OCI-M2 (cell line): ENCODE data around the gene ZNF700.
A peak's percentile ranks its signal among the peaks of the same experiment; 100 is the strongest.
"Not testable (repeated sequence)": the region's sequence is repeated elsewhere in the genome, so short reads cannot be mapped to it uniquely, and the experiment has no call there.

Experiments used
- DNase-seq: peaks from one replicate; lab custom pipeline; 2025; ENCODE audit not compliant: unreplicated experiment; lab: John Stamatoyannopoulos, UW

The ZNF700 gene

GRCh38 chr19:11938383-11938782, 13.5 kb downstream of the ZNF700 start:
- DNase-seq = not testable (repeated sequence)

- DNase-seq = not testable (repeated sequence)
Observed at GRCh38 chr19:11941361-11941887, 16.5 kb downstream of the ZNF700 start.

- DNase-seq = no peak
Observed at GRCh38 chr19:11942008-11942842, 17.3 kb downstream of the ZNF700 start.

GRCh38 chr19:11942843-11943108, 17.9 kb downstream of the ZNF700 start:
- no peak for DNase-seq

GRCh38 chr19:11944656-11945055, 19.7 kb downstream of the ZNF700 start:
- no peak for DNase-seq

- DNase-seq = no peak
Observed at GRCh38 chr19:11948646-11949045, 23.7 kb downstream of the ZNF700 start.

GRCh38 chr19:11949201-11949600, 24.3 kb downstream of the ZNF700 start:
- DNase-seq = no peak

GRCh38 chr19:11949614-11950080, 24.7 kb downstream of the ZNF700 start:
- not testable (repeated sequence) for DNase-seq

- DNase-seq = no peak
Observed at GRCh38 chr19:11950312-11950711, 25.4 kb downstream of the ZNF700 start.

GRCh38 chr19:11963566-11964355, 38.9 kb downstream of the ZNF700 start:
- peak; percentile 70 for DNase-seq

GRCh38 chr19:11964496-11964857, 39.6 kb downstream of the ZNF700 start:
- no peak for DNase-seq

- DNase-seq = peak; percentile 90
Observed at GRCh38 chr19:11964858-11965645, 40.1 kb downstream of the ZNF700 start, which contains the start of gene ZNF763. Gene ZNF763 (plus strand): TSS chr19:11965040. CDS start chr19:11965209, 169 bp downstream.

- DNase-seq = no peak
Observed at GRCh38 chr19:11970174-11970573, 45.3 kb downstream of the ZNF700 start.

GRCh38 chr19:11971041-11971440, 46.1 kb downstream of the ZNF700 start:
- no peak for DNase-seq

- no peak for DNase-seq
Observed at GRCh38 chr19:11973019-11973810, 48.3 kb downstream of the ZNF700 start.

- DNase-seq = no peak
Observed at GRCh38 chr19:11978492-11979100, 53.7 kb downstream of the ZNF700 start.

GRCh38 chr19:11979527-11979926, 54.6 kb downstream of the ZNF700 start:
- no peak for DNase-seq

GRCh38 chr19:11982526-11982925, 57.6 kb downstream of the ZNF700 start:
- DNase-seq = no peak

GRCh38 chr19:11984986-11985385, 60.1 kb downstream of the ZNF700 start:
- no peak for DNase-seq

- no peak for DNase-seq
Observed at GRCh38 chr19:11986754-11987153, 61.8 kb downstream of the ZNF700 start.
